Calu3 (cell line): Measurements from ENCODE around the gene TSHZ2. TPM values are rescaled to one million over a fixed set of nuclear protein-coding genes. Genes with fewer than 3 reads are reported as not detected.

Experiments used
- BruUV-seq: library from RNA; stranded (reverse); fragments of 400-500 nt; replicated peaks from 2 replicates; lab custom pipeline; 2021; lab: Mats Ljungman, UMichigan
- CTCF ChIA-PET: fragments of 300-600 bp; sonication (Branson Sonifier 250); formaldehyde crosslinking; loops from one replicate; lab custom pipeline; 2022; ENCODE audit warnings: antibody characterized with exemption; lab: Charles Lee
- DNase-seq: peaks from one replicate; pipeline ENCODE4 v3.0.0; 2022
- H3K27ac Mint-ChIP-seq: one replicate; pipeline ENCODE4 v1.8.0; 2022; ENCODE audit warnings: mixed read lengths; ENCODE audit not compliant: unreplicated experiment
- H3K27me3 Mint-ChIP-seq: one replicate; pipeline ENCODE4 v1.8.0; 2022; ENCODE audit warnings: mixed read lengths; ENCODE audit not compliant: unreplicated experiment
- H3K36me3 Mint-ChIP-seq: one replicate; pipeline ENCODE4 v1.8.0; 2022; ENCODE audit warnings: mild to moderate bottlenecking, moderate library complexity, mixed read lengths; ENCODE audit not compliant: insufficient read depth, unreplicated experiment
- H3K4me1 Mint-ChIP-seq: one replicate; pipeline ENCODE4 v1.8.0; 2022; ENCODE audit warnings: mild to moderate bottlenecking, low read depth, mixed read lengths; ENCODE audit not compliant: unreplicated experiment
- H3K4me3 Mint-ChIP-seq: one replicate; pipeline ENCODE4 v1.8.0; 2022; ENCODE audit warnings: mild to moderate bottlenecking, low read depth, moderate library complexity, mixed read lengths; ENCODE audit not compliant: unreplicated experiment
- H3K9me3 Mint-ChIP-seq: one replicate; pipeline ENCODE4 v1.8.0; 2022; ENCODE audit warnings: low read depth, mixed read lengths; ENCODE audit not compliant: unreplicated experiment
- CTCF ChIP-seq: fragments of 200-600 bp; IDR thresholded peaks from one replicate; pipeline ENCODE4 v1.8.0; 2022; ENCODE audit warnings: antibody characterized with exemption; ENCODE audit not compliant: unreplicated experiment
- intact Hi-C: fragments of 100-400 bp; cut with micrococcal nuclease; formaldehyde crosslinking; loops from one replicate; pipeline ENCODE4 v1.10.0; 2022; ENCODE audit not compliant: unreplicated experiment
- total RNA-seq: library from RNA; stranded (reverse); gene quantifications from 2 replicates; pipeline ENCODE4 v1.2.3, GENCODE V29; 2022

Gene TSHZ2
- total RNA-seq, 1 experiment from 2014 or later = not detected

GRCh38 chr20:53195876-53196610, 223.9 kb downstream of the TSHZ2 start:
- DNase-seq = no peak
- H3K27ac Mint-ChIP-seq = no peak overlapping the region
- BruUV-seq = no TSS peak
- no peaks in the 10 kb centered on the region for H3K36me3 Mint-ChIP-seq
- TF ChIP-seq CTCF = no peak
- H3K4me3 Mint-ChIP-seq = no peak overlapping the region
- peaks cover 84% of the 10 kb centered on the region for H3K27me3 Mint-ChIP-seq
- H3K9me3 Mint-ChIP-seq = no peaks in the 10 kb centered on the region
- intact Hi-C loops = no loop called here
- CTCF ChIA-PET = interaction anchor here (0.7 kb wide), 1 partner anchor 266 kb away, joined by 6 read pairs; no protein-coding TSS in a partner anchor
- H3K4me1 Mint-ChIP-seq = no peaks in the 10 kb centered on the region

- H3K27ac Mint-ChIP-seq = no peak overlapping the region
- no peak overlapping the region for H3K4me3 Mint-ChIP-seq
- intact Hi-C loops = no loop called here
- no peak for DNase-seq
- peaks cover 52% of the 10 kb centered on the region for H3K27me3 Mint-ChIP-seq
- H3K36me3 Mint-ChIP-seq = no peaks in the 10 kb centered on the region
- BruUV-seq = no TSS peak
- H3K9me3 Mint-ChIP-seq = no peaks in the 10 kb centered on the region
- CTCF ChIA-PET = no interaction called here
- no peaks in the 10 kb centered on the region for H3K4me1 Mint-ChIP-seq
- no peak for TF ChIP-seq CTCF
Measured at GRCh38 chr20:53201588-53201987, 229.4 kb downstream of the TSHZ2 start.

GRCh38 chr20:53202777-53203176, 230.6 kb downstream of the TSHZ2 start:
- CTCF ChIA-PET = interaction anchor here (0.7 kb wide), 2 partner anchors 43 to 100 kb away, joined by 3 to 7 read pairs; no protein-coding TSS in a partner anchor
- no peaks in the 10 kb centered on the region for H3K4me1 Mint-ChIP-seq
- no peaks in the 10 kb centered on the region for H3K9me3 Mint-ChIP-seq
- intact Hi-C loops = no loop called here
- H3K27me3 Mint-ChIP-seq = peaks cover 52% of the 10 kb centered on the region
- no peak for DNase-seq
- no peaks in the 10 kb centered on the region for H3K36me3 Mint-ChIP-seq
- TF ChIP-seq CTCF = no peak
- H3K4me3 Mint-ChIP-seq = no peak overlapping the region
- BruUV-seq = no TSS peak
- no peak overlapping the region for H3K27ac Mint-ChIP-seq

GRCh38 chr20:53205046-53205445, 232.9 kb downstream of the TSHZ2 start:
- intact Hi-C loops = no loop called here
- peaks cover 54% of the 10 kb centered on the region for H3K27me3 Mint-ChIP-seq
- no peak for DNase-seq
- CTCF ChIA-PET = no interaction called here
- TF ChIP-seq CTCF = no peak
- no peak overlapping the region for H3K4me3 Mint-ChIP-seq
- H3K4me1 Mint-ChIP-seq = no peaks in the 10 kb centered on the region
- H3K36me3 Mint-ChIP-seq = no peaks in the 10 kb centered on the region
- BruUV-seq = no TSS peak
- no peaks in the 10 kb centered on the region for H3K9me3 Mint-ChIP-seq
- H3K27ac Mint-ChIP-seq = no peak overlapping the region
